ACHN (cell line): ENCODE results near the gene FN3KRP.

Source experiments
- DNase-seq: peaks from one replicate; pipeline ENCODE4 v3.0.0-alpha.2; 2015
- in situ Hi-C: cut with HindIII; loops from 2 replicates; pipeline ENCODE4 v1.10.0; 2017; ENCODE audit warnings: low sequenced_read_pairs, low pct_ligation_motif_present, low pct_unique_long_range_greater_than_20kb

The FN3KRP gene

GRCh38 chr17:82703036-82703745 lies 13.3 kb upstream of the FN3KRP start:
- in situ Hi-C loops, result no loop called here
- no peak for DNase-seq

- no peak for DNase-seq
- in situ Hi-C loops, result no loop called here
Measured at GRCh38 chr17:82703935-82704865, 12.3 kb upstream of the FN3KRP start.

GRCh38 chr17:82704886-82705285 lies 11.6 kb upstream of the FN3KRP start:
- in situ Hi-C loops, result no loop called here
- no peak for DNase-seq

- DNase-seq, result no peak
- in situ Hi-C loops, result no loop called here
Measured at GRCh38 chr17:82705756-82706155, 10.8 kb upstream of the FN3KRP start.

GRCh38 chr17:82709024-82709675 lies 7.4 kb upstream of the FN3KRP start:
- in situ Hi-C loops, result no loop called here
- no peak for DNase-seq

GRCh38 chr17:82709676-82710498 lies 6.6 kb upstream of the FN3KRP start:
- in situ Hi-C loops, result no loop called here

GRCh38 chr17:82710499-82711232 lies 5.8 kb upstream of the FN3KRP start:
- in situ Hi-C loops, result no loop called here
- no peak for DNase-seq

More at GRCh38 chr17:82709676-82710498, 6.6 kb upstream of the FN3KRP start:
- no peak for DNase-seq

GRCh38 chr17:82713071-82713723 lies 3.3 kb upstream of the FN3KRP start:
- DNase-seq, result no peak
- in situ Hi-C loops, result no loop called here

GRCh38 chr17:82718986-82719685 lies 2.6 kb downstream of the FN3KRP start:
- no peak for DNase-seq
- in situ Hi-C loops, result no loop called here

GRCh38 chr17:82720204-82720603 lies 3.7 kb downstream of the FN3KRP start:
- DNase-seq, result no peak
- in situ Hi-C loops, result no loop called here

- DNase-seq, result no peak
- in situ Hi-C loops, result no loop called here
Measured at GRCh38 chr17:82722341-82723013, 6.0 kb downstream of the FN3KRP start.

- no peak for DNase-seq
- in situ Hi-C loops, result no loop called here
Measured at GRCh38 chr17:82723169-82723807, 6.8 kb downstream of the FN3KRP start.

- in situ Hi-C loops, result no loop called here
- DNase-seq, result no peak
Measured at GRCh38 chr17:82726427-82726826, 9.9 kb downstream of the FN3KRP start.

GRCh38 chr17:82729479-82730260 lies 13.2 kb downstream of the FN3KRP start:
- in situ Hi-C loops, result no loop called here

GRCh38 chr17:82732118-82732743 lies 15.7 kb downstream of the FN3KRP start:
- DNase-seq, result no peak
- in situ Hi-C loops, result no loop called here

More at GRCh38 chr17:82729479-82730260, 13.2 kb downstream of the FN3KRP start:
- DNase-seq, result no peak
